Measurements from ENCODE around the gene EMD. TPM values are rescaled to one million over a fixed set of nuclear protein-coding genes. Genes with fewer than 3 reads are reported as not detected.
A peak's percentile ranks its signal among the peaks of the same experiment; 100 is the strongest.

Gene EMD
- total and polyA plus RNA-seq, 2 donors (not counting 1 experiment from before 2014, with no cell fraction given): 26.4 to 72.1 TPM

DNA sequence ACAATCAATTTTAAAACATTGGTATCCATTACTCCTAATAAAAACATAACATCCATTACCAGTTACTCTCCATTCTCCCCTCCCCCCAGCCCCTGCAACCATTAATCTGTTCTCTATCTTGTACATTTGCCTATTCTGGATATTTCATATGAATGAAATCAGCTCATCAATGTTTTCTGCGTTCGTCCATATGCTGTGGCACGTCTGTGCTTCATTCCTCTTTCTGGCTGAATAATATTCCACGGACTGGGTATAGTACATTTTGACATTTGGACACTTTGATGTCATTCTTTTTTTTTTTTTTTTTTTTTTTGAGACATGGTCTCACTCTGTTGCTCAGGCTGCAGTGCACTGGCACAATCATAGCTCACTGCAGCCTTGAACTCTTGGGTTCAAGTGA, 24.8 kb downstream of the EMD start:
- no peaks in the 10 kb centered on the region for H3K27me3 ChIP-seq (ENCODE audit: control insufficient read depth, insufficient read depth, low read length)
- peaks cover 14% of the 10 kb centered on the region for H3K79me2 ChIP-seq (ENCODE audit: control insufficient read depth, insufficient read depth, low read length)
- no peaks in the 10 kb centered on the region for H3K4me1 ChIP-seq (ENCODE audit: control insufficient read depth, extremely low read depth, insufficient read depth, low read length)
- H3K4me2 ChIP-seq (ENCODE audit: extremely low read depth, insufficient read depth, low read length): no peak overlapping the region
- H3K9ac ChIP-seq (ENCODE audit: insufficient read depth, low read length): no peak overlapping the region
- H3K4me3 ChIP-seq (replicated peaks in 1 of 4; ENCODE audit: control extremely low read depth in 1 of 4, insufficient read depth in 1 of 4, low read depth in 3 of 4, low read length in 4 of 4): no peak overlapping the region
- H2AFZ ChIP-seq (ENCODE audit: low read length): no peak overlapping the region
- DNase-seq (ENCODE audit: low read depth in 2 of 2): no peak
- no peak overlapping the region for H3K27ac ChIP-seq (ENCODE audit: insufficient read depth, low read length)
- no peaks in the 10 kb centered on the region for H4K20me1 ChIP-seq (ENCODE audit: control insufficient read depth, extremely low read depth, insufficient read depth, low read length)
- H3K9me3 ChIP-seq (ENCODE audit: control insufficient read depth, insufficient read depth, low read depth, low read length): no peaks in the 10 kb centered on the region
- peaks cover 4% of the 10 kb centered on the region for H3K36me3 ChIP-seq (ENCODE audit: control insufficient read depth, insufficient read depth, low read length)
- TF ChIP-seq, protein P1, sequence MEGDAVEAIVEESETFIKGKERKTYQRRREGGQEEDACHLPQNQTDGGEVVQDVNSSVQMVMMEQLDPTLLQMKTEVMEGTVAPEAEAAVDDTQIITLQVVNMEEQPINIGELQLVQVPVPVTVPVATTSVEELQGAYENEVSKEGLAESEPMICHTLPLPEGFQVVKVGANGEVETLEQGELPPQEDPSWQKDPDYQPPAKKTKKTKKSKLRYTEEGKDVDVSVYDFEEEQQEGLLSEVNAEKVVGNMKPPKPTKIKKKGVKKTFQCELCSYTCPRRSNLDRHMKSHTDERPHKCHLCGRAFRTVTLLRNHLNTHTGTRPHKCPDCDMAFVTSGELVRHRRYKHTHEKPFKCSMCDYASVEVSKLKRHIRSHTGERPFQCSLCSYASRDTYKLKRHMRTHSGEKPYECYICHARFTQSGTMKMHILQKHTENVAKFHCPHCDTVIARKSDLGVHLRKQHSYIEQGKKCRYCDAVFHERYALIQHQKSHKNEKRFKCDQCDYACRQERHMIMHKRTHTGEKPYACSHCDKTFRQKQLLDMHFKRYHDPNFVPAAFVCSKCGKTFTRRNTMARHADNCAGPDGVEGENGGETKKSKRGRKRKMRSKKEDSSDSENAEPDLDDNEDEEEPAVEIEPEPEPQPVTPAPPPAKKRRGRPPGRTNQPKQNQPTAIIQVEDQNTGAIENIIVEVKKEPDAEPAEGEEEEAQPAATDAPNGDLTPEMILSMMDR (conservative IDR thresholded peaks at IDR 0.05 in 1 of 2, IDR thresholded peaks at IDR 0.05 in 1 of 2; ENCODE audit: low read depth in 1 of 2, low read length in 2 of 2): no peak
- no peak for TF ChIP-seq EZH2 (IDR thresholded peaks at IDR 0.05; ENCODE audit: low read length, missing control alignments)

DNA sequence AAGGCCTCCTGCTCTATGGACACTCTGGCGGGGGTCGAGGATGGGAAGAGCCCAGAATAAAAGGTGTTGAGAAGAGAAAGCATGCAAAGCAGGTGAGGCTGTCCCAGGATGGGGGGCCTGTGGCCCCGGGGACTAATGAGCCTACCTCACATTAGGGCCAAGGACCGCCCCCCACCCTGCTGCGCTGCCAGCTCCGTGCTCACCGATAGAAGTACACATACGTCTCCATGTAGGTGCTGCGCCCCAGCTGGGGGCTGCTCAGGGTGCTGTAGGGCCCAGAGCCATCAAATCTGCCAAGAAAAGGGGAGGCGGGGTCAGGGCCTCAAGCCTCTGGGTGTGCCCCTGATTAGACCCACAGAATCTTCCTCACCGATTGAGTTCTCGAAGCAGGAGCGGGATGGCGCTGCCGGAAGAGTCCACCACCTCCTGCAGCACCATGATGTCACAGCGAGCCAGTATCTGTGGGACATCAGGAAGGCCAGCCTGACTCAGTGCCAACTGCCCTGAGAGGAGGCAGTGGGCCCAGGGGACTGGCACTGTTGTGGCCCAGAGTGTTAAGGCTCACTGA, 25.6 kb downstream of the EMD start:
- Histone ChIP-seq H3K9me3 (ENCODE audit: control insufficient read depth, insufficient read depth, low read depth, low read length) (no peaks in the 10 kb centered on the region), H3K4me1 (ENCODE audit: control insufficient read depth, extremely low read depth, insufficient read depth, low read length) (no peaks in the 10 kb centered on the region), H3K27ac (ENCODE audit: insufficient read depth, low read length) (no peak overlapping the region), H2AFZ (ENCODE audit: low read length) (no peak overlapping the region), H3K4me2 (ENCODE audit: extremely low read depth, insufficient read depth, low read length) (no peak overlapping the region), H3K9ac (ENCODE audit: insufficient read depth, low read length) (no peak overlapping the region), H3K79me2 (ENCODE audit: control insufficient read depth, insufficient read depth, low read length) (peaks cover 5% of the 10 kb centered on the region), H4K20me1 (ENCODE audit: control insufficient read depth, extremely low read depth, insufficient read depth, low read length) (no peaks in the 10 kb centered on the region), H3K27me3 (ENCODE audit: control insufficient read depth, insufficient read depth, low read length) (no peaks in the 10 kb centered on the region), H3K4me3 (replicated peaks in 1 of 4; ENCODE audit: control extremely low read depth in 1 of 4, insufficient read depth in 1 of 4, low read depth in 3 of 4, low read length in 4 of 4) (no peak overlapping the region), H3K36me3 (ENCODE audit: control insufficient read depth, insufficient read depth, low read length) (peaks cover 3% of the 10 kb centered on the region)
- no peak for TF ChIP-seq EZH2 (IDR thresholded peaks at IDR 0.05; ENCODE audit: low read length, missing control alignments)
- TF ChIP-seq, protein P1 (conservative IDR thresholded peaks at IDR 0.05 in 1 of 2, IDR thresholded peaks at IDR 0.05 in 1 of 2; ENCODE audit: low read depth in 1 of 2, low read length in 2 of 2): no peak
- no peak for DNase-seq (ENCODE audit: low read depth in 2 of 2)

DNA sequence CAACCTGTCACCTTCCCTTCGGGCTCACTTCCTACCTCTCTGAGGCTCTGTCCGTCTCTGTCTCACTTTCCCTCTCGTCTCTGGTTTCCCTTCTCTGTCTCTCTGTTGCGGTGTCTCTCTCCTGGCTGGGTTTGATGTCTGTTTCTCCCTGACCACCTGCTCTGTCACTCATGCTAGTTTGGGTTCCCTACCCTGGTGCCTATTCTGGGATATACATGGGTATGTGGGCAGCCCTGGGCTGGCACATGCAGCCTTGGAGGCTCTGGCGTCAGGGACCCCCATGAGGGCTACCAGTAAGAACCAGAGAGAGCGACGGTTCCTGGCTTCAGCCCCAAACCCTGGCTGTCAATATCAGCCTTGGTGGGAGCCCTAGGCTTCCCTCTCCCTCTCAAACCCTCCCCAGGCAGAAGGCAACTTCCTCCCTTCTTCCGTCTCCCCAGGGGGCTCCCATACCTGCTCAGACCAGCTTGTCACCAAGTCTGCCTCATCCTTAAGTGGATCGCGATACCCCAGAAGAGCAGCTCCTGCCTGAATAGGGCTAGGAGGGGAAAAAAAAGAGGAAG, 29.6 kb downstream of the EMD start:
- Histone ChIP-seq H4K20me1 (ENCODE audit: control insufficient read depth, extremely low read depth, insufficient read depth, low read length) (no peaks in the 10 kb centered on the region), H3K36me3 (ENCODE audit: control insufficient read depth, insufficient read depth, low read length) (no peaks in the 10 kb centered on the region), H3K27me3 (ENCODE audit: control insufficient read depth, insufficient read depth, low read length) (no peaks in the 10 kb centered on the region), H3K4me3 (replicated peaks in 1 of 4; ENCODE audit: control extremely low read depth in 1 of 4, insufficient read depth in 1 of 4, low read depth in 3 of 4, low read length in 4 of 4) (peak overlapping the region in 3 of 4 experiments; percentile 4 to 49 (median 40)), H3K4me1 (ENCODE audit: control insufficient read depth, extremely low read depth, insufficient read depth, low read length) (peaks cover 2% of the 10 kb centered on the region), H3K9ac (ENCODE audit: insufficient read depth, low read length) (no peak overlapping the region), H3K79me2 (ENCODE audit: control insufficient read depth, insufficient read depth, low read length) (no peaks in the 10 kb centered on the region), H3K9me3 (ENCODE audit: control insufficient read depth, insufficient read depth, low read depth, low read length) (no peaks in the 10 kb centered on the region), H2AFZ (ENCODE audit: low read length) (no peak overlapping the region), H3K4me2 (ENCODE audit: extremely low read depth, insufficient read depth, low read length) (peak overlapping the region; percentile 44), H3K27ac (ENCODE audit: insufficient read depth, low read length) (no peak overlapping the region)
- DNase-seq (ENCODE audit: low read depth in 2 of 2): no peak
- no peak for TF ChIP-seq EZH2 (IDR thresholded peaks at IDR 0.05; ENCODE audit: low read length, missing control alignments)
- TF ChIP-seq, protein P1 (conservative IDR thresholded peaks at IDR 0.05 in 1 of 2, IDR thresholded peaks at IDR 0.05 in 1 of 2; ENCODE audit: low read depth in 1 of 2, low read length in 2 of 2): no peak

Data from fibroblast of lung (primary cell).